Spleen (tissue), 11 donors: ENCODE results near the gene SLC1A2. TPM values are rescaled to one million over a fixed set of nuclear protein-coding genes. Genes with fewer than 3 reads are reported as not detected.

Experiments used
- DNase-seq: peaks from one replicate; pipeline ENCODE4 v3.0.0-alpha.2; 2020
- H3K27ac ChIP-seq, 8 donors: fragments of 200-600 bp; sonication (generic) in 7 of 8; 1 replicate in 4 of 8; 2 replicates in 4 of 8; pipeline versions ENCODE4 v1.5.0 to v1.8.0; 2016 to 2021; ENCODE audit warnings: inconsistent platforms in 4 of 8, mild to moderate bottlenecking in 4 of 8, moderate library complexity in 1 of 8
- H3K27me3 ChIP-seq, 7 donors: fragments of 200-600 bp; sonication (generic) in 6 of 7; replicated peaks in 1 of 7; 1 replicate in 4 of 7; 2 replicates in 3 of 7; pipeline versions ENCODE4 v1.5.0 to v1.8.0; 2016 to 2021; ENCODE audit warnings: inconsistent platforms in 3 of 7, mild to moderate bottlenecking in 1 of 7
- H3K36me3 ChIP-seq, 6 donors: fragments of 200-600 bp; sonication (generic) in 5 of 6; 1 replicate in 4 of 6; 2 replicates in 2 of 6; pipeline versions ENCODE4 v1.5.0 to v1.8.0; 2016 to 2021; ENCODE audit warnings: inconsistent platforms in 2 of 6
- H3K4me1 ChIP-seq, 6 donors: fragments of 200-600 bp; sonication (generic) in 5 of 6; 1 replicate in 3 of 6; 2 replicates in 3 of 6; pipeline versions ENCODE4 v1.5.0 to v1.8.0; 2016 to 2021; ENCODE audit warnings: inconsistent platforms in 3 of 6
- H3K4me3 ChIP-seq, 8 donors: fragments of 200-600 bp; sonication (generic) in 7 of 8; 1 replicate in 4 of 8; 2 replicates in 4 of 8; pipeline versions ENCODE4 v1.5.0 to v1.8.0; 2016 to 2021; ENCODE audit warnings: inconsistent platforms in 4 of 8, mild to moderate bottlenecking in 4 of 8, moderate library complexity in 2 of 8
- H3K9me3 ChIP-seq, 8 donors: fragments of 200-600 bp; sonication (generic) in 7 of 8; 1 replicate in 4 of 8; 2 replicates in 4 of 8; pipeline versions ENCODE4 v1.5.0 to v1.8.0; 2016 to 2021; ENCODE audit warnings: inconsistent platforms in 4 of 8
- POLR2A ChIP-seq, 3 donors: fragments of 450-650 bp; IDR thresholded peaks; one replicate each; pipeline ENCODE4 v1.5.1; 2017; ENCODE audit warnings: antibody characterized with exemption in 3 of 3, mild to moderate bottlenecking in 1 of 3
- POLR2AphosphoS5 ChIP-seq, 3 donors: sonication (generic); formaldehyde crosslinking; IDR thresholded peaks; one replicate each; pipeline ENCODE4 v1.5.1; 2017; ENCODE audit warnings: antibody characterized with exemption in 3 of 3
- WGBS, 5 donors: extraction: QIAGEN DNeasy Blood & Tissue Kit in 3 of 5; methylation state at CpG; one replicate each; pipeline versions ENCODE4 v1.1.5 to v1.1.7; 2013 to 2018; 5-methylcytosine and 5-hydroxymethylcytosine counted together
- intact Hi-C: fragments of 100-400 bp; cut with DNase I; formaldehyde crosslinking; loops from one replicate; pipeline ENCODE4 v1.15.0; 2023; ENCODE audit warnings: low total_unique reads
- polyA plus RNA-seq, 3 donors: library from polyadenylated mRNA; stranded (reverse); fragments of 200-250 nt; gene quantifications; one replicate each; pipeline ENCODE4 v1.2.1, GENCODE V29; 2013
- total RNA-seq, 7 donors: library from RNA; depleted of rRNA in 3 of 7; stranded (reverse); fragments of >200 nt in 3 of 7; fragmentation: NEBNext Ultra II Directional in 4 of 7; extraction: Animal tissue kit (Norgen Biotek cat#: 25700) in 4 of 7; gene quantifications; one replicate each; pipeline versions ENCODE4 v1.1.0 to v1.2.1, GENCODE V29; 2016 to 2021
- TF ChIP-seq, protein P1 (sequence below), 11 experiments: fragments of 200-600 bp in 7 of 11; fragments of 450-650 bp in 4 of 11; sonication (generic) in 4 of 11; IDR thresholded peaks in 8 of 11; conservative IDR thresholded peaks in 3 of 11; 1 replicate in 7 of 11; 2 replicates in 4 of 11; pipeline versions ENCODE4 v1.4.0 to v1.8.0; 2016 to 2021; ENCODE audit warnings: antibody characterized with exemption in 11 of 11, inconsistent platforms in 4 of 11, mild to moderate bottlenecking in 1 of 11
- donor health status: healthy with polysubstance abuse.
- donor health status: DM: no; HTN: no; CAD: no; lungs with moderate emphysema.
- donor health status: DM: no; HTN: no; CAD: no.
- donor health status: Bipolar disorder and iron deficiency.
- donor health status: healthy.
- donor health status: DM: no; HTN: no; CAD: no.
- donor health status: DM: yes; HTN: yes; CAD: no.

The SLC1A2 gene
- total and polyA plus RNA-seq, 10 donors = 0.26 to 3.8 (median 0.93) TPM

DNA sequence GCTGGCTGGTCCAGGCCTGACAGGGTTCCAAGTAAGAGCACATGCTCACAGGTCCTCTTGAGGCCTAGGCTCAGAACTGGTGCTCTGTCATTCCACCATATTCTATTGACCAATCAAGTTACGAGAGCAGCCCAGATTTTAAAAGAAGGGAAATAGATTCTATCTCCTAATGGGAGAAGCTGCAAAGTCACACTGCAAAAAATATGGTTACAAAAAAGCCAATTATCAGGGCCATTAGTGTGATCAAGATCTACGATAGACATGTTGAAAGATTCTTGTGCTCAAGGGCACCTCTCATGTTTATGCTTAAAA, 184.2 kb downstream of the SLC1A2 start:
- Histone ChIP-seq H3K9me3 (peaks cover 0 to 13% (median 4%) of the 10 kb centered on the region in 8 donors), H3K4me3 (no peak overlapping the region), H3K36me3 (peaks cover 0 to 26% (median 15%) of the 10 kb centered on the region in 6 donors), H3K27me3 (no peaks in the 10 kb centered on the region), H3K4me1 (peaks cover 10 to 44% (median 27%) of the 10 kb centered on the region in 6 donors), H3K27ac (no peak overlapping the region)
- WGBS, 5 donors = 90 to 99% (median 92%) methylated on average over 2 of the region's 2 CpGs
- no peak for DNase-seq
- TF ChIP-seq POLR2AphosphoS5 (IDR thresholded peaks at IDR 0.05) (no peak), POLR2A (IDR thresholded peaks at IDR 0.05) (no peak)
- TF ChIP-seq, protein P1, sequence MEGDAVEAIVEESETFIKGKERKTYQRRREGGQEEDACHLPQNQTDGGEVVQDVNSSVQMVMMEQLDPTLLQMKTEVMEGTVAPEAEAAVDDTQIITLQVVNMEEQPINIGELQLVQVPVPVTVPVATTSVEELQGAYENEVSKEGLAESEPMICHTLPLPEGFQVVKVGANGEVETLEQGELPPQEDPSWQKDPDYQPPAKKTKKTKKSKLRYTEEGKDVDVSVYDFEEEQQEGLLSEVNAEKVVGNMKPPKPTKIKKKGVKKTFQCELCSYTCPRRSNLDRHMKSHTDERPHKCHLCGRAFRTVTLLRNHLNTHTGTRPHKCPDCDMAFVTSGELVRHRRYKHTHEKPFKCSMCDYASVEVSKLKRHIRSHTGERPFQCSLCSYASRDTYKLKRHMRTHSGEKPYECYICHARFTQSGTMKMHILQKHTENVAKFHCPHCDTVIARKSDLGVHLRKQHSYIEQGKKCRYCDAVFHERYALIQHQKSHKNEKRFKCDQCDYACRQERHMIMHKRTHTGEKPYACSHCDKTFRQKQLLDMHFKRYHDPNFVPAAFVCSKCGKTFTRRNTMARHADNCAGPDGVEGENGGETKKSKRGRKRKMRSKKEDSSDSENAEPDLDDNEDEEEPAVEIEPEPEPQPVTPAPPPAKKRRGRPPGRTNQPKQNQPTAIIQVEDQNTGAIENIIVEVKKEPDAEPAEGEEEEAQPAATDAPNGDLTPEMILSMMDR (IDR thresholded peaks at IDR 0.05 in 8 of 11, conservative IDR thresholded peaks at IDR 0.05 in 3 of 11) = no peak
- intact Hi-C loops = loop anchor here (5.0 kb wide), 2 partner anchors 238 to 308 kb away; no protein-coding TSS in a partner anchor

DNA sequence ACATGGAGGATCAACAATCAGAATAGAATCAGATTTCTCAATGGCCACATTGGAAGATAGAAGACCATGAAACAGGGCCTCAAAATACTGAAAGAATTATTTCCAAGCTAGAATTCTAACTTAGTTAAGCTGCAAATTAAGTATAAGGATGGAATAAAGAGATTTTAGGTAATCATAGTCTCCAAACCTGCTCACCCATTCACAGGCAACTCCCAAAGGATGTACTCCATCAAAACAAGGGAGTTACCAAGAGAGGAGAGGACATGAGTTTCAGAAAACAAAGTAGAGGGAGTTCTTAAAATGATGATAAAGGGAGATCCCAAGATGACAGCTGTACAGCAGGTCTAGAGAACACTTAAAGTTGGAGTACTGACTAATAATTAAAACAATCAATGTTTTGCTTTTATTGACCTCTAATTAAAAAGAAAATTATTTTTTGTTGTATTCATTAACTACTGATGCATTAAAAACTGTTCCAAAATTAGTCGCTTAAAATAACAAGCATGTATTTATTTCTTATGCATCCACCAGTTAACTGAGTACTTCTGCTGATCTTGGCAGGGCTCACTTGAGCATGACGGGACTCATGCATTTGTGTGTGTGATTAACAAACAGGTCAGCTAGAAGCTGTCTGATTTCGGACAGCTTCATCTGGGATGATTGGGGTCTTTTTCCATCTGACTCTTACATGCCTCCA, 184.8 kb downstream of the SLC1A2 start:
- no peak for DNase-seq
- peaks cover 0 to 31% (median 20%) of the 10 kb centered on the region in 6 donors for H3K36me3 ChIP-seq
- H3K27me3 ChIP-seq = no peaks in the 10 kb centered on the region
- peaks cover 0 to 13% (median 4%) of the 10 kb centered on the region in 8 donors for H3K9me3 ChIP-seq
- 89 to 95% (median 93%) methylated on average over 3 of the region's 3 CpGs for WGBS, 5 donors
- TF ChIP-seq POLR2A (IDR thresholded peaks at IDR 0.05) = no peak
- TF ChIP-seq, protein P1 (IDR thresholded peaks at IDR 0.05 in 8 of 11, conservative IDR thresholded peaks at IDR 0.05 in 3 of 11) = no peak
- no peak for TF ChIP-seq POLR2AphosphoS5 (IDR thresholded peaks at IDR 0.05)
- intact Hi-C loops = loop anchor here (5.0 kb wide), 2 partner anchors 237 to 307 kb away; no protein-coding TSS in a partner anchor
- no peak overlapping the region for H3K4me3 ChIP-seq
- peaks cover 10 to 42% (median 26%) of the 10 kb centered on the region in 6 donors for H3K4me1 ChIP-seq
- no peak overlapping the region for H3K27ac ChIP-seq

DNA sequence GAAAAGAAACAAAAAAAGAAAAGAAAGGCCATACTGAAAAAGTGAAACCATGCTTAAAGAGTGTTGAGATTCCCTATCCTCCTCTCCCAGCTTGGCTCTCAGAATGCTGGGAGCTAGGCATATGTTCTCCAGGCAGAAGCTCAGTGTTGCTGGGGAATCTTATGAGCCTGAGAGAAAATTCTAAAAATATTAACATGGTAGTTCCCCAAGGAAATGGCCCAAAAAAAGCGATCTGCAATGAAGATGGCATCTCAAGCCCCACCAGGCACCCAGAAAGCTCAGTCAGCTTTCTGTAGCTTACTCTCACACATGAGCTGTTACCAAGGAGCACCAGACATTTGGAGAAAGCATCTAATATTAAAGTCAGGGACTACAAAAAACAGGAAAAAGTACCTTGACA, 185.8 kb downstream of the SLC1A2 start:
- Histone ChIP-seq H3K27ac (no peak overlapping the region), H3K4me1 (peaks cover 10 to 40% (median 26%) of the 10 kb centered on the region in 6 donors), H3K9me3 (peaks cover 0 to 13% (median 4%) of the 10 kb centered on the region in 8 donors), H3K4me3 (no peak overlapping the region), H3K27me3 (no peaks in the 10 kb centered on the region), H3K36me3 (peaks cover 0 to 42% (median 30%) of the 10 kb centered on the region in 6 donors)
- no peak for TF ChIP-seq POLR2A (IDR thresholded peaks at IDR 0.05)
- TF ChIP-seq, protein P1 (IDR thresholded peaks at IDR 0.05 in 8 of 11, conservative IDR thresholded peaks at IDR 0.05 in 3 of 11) = no peak
- no peak for TF ChIP-seq POLR2AphosphoS5 (IDR thresholded peaks at IDR 0.05)
- intact Hi-C loops = no loop called here
- 84 to 100% (median 92%) methylated on average over 1 of the region's 1 CpG for WGBS, 5 donors
- DNase-seq = no peak

DNA sequence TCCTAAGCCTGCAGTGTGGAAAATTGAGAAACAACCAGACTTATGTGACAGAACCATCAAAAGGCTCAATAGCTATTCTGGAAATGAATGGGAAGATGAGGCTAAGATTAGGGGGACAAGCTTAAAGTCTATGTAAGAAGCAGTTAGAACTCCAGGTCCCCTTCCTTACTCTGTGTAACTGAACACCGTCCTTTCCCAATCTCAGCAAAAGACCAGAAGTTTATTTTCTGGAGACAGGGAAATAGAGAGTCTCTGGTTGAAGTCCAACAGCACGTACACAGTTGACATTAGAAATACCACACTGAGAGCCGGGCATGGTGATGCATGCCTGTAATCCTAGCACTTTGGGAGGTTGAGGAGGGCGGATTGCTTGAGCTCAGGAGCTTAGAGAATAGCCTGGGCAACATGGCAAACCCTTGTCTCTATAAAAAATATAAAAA, 186.4 kb downstream of the SLC1A2 start:
- H3K4me1 ChIP-seq = peaks cover 4 to 40% (median 23%) of the 10 kb centered on the region in 6 donors
- no peaks in the 10 kb centered on the region for H3K27me3 ChIP-seq
- no peak for DNase-seq
- peaks cover 0 to 48% (median 34%) of the 10 kb centered on the region in 6 donors for H3K36me3 ChIP-seq
- no peak overlapping the region for H3K27ac ChIP-seq
- intact Hi-C loops = no loop called here
- WGBS, 5 donors = 91 to 94% (median 93%) methylated on average over 4 of the region's 4 CpGs
- peaks cover 0 to 13% (median 4%) of the 10 kb centered on the region in 8 donors for H3K9me3 ChIP-seq
- TF ChIP-seq POLR2A (IDR thresholded peaks at IDR 0.05) (no peak), POLR2AphosphoS5 (IDR thresholded peaks at IDR 0.05) (no peak)
- TF ChIP-seq, protein P1 (IDR thresholded peaks at IDR 0.05 in 8 of 11, conservative IDR thresholded peaks at IDR 0.05 in 3 of 11) = no peak
- H3K4me3 ChIP-seq = no peak overlapping the region
